ENCODE data around the gene DDRGK1.
A peak's percentile ranks its signal among the peaks of the same experiment; 100 is the strongest.

DDRGK1 gene

GRCh38 chr20:3172933-3173609 lies 31.4 kb downstream of the DDRGK1 start, which contains the start of gene LZTS3:
LZTS3 (minus strand) TSS chr20:3173549; CDS start chr20:3167163, 6,386 bp downstream.
- TF ChIP-seq, protein P1, sequence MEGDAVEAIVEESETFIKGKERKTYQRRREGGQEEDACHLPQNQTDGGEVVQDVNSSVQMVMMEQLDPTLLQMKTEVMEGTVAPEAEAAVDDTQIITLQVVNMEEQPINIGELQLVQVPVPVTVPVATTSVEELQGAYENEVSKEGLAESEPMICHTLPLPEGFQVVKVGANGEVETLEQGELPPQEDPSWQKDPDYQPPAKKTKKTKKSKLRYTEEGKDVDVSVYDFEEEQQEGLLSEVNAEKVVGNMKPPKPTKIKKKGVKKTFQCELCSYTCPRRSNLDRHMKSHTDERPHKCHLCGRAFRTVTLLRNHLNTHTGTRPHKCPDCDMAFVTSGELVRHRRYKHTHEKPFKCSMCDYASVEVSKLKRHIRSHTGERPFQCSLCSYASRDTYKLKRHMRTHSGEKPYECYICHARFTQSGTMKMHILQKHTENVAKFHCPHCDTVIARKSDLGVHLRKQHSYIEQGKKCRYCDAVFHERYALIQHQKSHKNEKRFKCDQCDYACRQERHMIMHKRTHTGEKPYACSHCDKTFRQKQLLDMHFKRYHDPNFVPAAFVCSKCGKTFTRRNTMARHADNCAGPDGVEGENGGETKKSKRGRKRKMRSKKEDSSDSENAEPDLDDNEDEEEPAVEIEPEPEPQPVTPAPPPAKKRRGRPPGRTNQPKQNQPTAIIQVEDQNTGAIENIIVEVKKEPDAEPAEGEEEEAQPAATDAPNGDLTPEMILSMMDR (conservative IDR thresholded peaks at IDR 0.05; ENCODE audit: low read depth, low read length), result no peak
- peak; percentile 48 for DNase-seq (ENCODE audit: low read depth)
- peak within 1 kb of the TSS; percentile 82 for H3K4me3 ChIP-seq (ENCODE audit: low read depth, low read length)

- TF ChIP-seq, protein P1 (conservative IDR thresholded peaks at IDR 0.05; ENCODE audit: low read depth, low read length), result no peak
- peak overlapping the region; percentile 82 for H3K4me3 ChIP-seq (ENCODE audit: low read depth, low read length)
- no peak for DNase-seq (ENCODE audit: low read depth)
These were observed 32.2 kb downstream of the DDRGK1 start for GRCh38 chr20:3172126-3172932.

- no peak for DNase-seq (ENCODE audit: low read depth)
- TF ChIP-seq, protein P1 (conservative IDR thresholded peaks at IDR 0.05; ENCODE audit: low read depth, low read length), result no peak
- H3K4me3 ChIP-seq (ENCODE audit: low read depth, low read length), result no peak overlapping the region
These were observed 32.9 kb downstream of the DDRGK1 start for GRCh38 chr20:3171391-3172125.

DNA sequence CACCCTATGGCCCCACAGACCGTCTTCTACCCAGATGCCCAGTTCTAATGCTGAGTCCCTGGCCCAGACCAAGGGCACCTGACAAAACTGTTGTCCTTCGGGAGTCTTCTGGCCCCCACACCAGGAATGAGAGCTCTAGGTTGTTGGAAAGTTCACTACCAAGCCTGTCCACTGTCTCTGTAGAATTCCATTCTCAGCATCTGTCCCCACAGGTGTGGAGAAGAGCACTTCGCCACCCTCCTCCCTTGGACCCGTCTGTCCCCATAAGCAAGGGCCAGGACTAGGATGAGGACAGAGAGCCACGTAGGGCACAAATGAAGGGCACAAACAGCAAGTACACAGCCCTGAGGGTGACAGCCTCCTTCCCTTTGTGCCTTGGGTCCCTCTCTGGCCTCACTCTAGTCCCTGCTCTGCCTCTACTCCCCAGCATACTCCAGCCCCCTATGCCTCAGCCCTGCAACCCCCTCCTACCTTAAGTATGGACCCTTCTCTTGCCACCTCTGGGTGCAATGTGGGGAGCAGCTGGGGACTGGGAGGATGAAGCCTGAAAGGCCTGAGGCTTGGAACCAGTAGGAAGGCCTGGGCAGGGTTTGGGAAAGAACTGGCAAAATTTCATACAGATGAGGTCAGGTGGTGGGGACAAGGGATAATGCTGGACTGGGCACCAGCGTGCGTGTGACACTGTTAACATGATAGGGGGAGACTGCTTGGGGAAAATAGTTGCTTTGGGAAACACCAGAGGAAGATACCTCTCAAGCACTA lies 35.5 kb downstream of the DDRGK1 start:
- TF ChIP-seq, protein P1 (conservative IDR thresholded peaks at IDR 0.05; ENCODE audit: low read depth, low read length), result no peak
- H3K4me3 ChIP-seq (ENCODE audit: low read depth, low read length), result no peak overlapping the region
- no peak for DNase-seq (ENCODE audit: low read depth)

DNA sequence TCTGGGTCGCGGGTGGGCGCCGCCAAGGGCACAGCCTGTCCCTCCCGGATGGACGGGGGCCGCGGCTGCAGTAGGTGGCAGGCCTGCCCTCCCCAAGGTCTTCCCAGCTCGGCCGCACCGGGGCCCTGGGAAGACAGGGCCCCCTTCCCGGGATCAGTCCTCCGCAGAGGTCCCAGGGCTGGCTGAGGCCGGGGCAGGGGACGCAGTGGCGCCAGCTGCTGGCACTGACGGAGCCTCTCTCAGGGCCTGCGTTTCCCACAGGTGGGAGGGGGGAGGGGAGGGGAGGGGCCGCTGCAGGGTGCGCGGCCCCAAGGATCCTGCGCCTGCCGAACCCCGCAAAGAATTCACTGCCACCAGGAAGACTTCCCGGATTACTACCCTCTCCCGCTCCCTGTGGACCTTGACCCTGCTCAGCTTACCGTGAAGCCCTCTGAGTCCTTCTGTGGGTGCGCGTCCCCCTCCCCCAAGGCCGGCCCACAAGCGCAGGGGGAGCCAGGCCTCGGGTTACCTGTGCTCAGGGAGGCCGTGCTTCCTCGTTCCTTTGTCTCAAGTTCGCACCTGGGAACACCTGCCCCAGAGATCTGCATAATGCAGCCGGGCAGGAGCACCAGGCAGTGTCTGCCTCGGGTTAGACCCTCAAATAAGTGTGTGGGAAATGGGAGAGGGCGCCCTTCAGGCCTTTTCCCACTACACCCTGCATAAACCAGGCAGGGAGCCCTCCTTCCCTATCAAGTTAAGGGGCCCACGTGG lies 36.2 kb downstream of the DDRGK1 start:
- TF ChIP-seq, protein P1 (conservative IDR thresholded peaks at IDR 0.05; ENCODE audit: low read depth, low read length), result no peak
- DNase-seq (ENCODE audit: low read depth), result no peak
- no peak overlapping the region for H3K4me3 ChIP-seq (ENCODE audit: low read depth, low read length)

DNA sequence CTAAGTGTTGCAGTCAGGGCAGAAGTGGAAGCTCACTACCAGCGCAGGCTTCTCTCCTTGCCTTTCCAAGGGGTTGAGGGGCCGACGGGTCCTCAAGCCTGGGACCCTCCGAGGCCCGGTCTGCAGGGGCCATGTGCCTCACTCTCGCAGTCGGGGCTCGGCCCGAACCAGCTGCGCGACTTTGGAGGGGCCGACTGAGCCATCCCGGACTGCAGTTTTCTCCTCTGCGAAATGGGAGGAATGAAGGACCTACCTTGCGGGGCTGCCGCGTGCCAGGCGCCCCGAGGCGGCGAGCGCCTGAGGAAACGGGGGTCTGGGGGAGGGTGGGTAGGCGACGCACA lies 36.8 kb downstream of the DDRGK1 start:
- TF ChIP-seq, protein P1 (conservative IDR thresholded peaks at IDR 0.05; ENCODE audit: low read depth, low read length), result no peak

More for the DNA sequence above, 36.8 kb downstream of the DDRGK1 start:
- no peak for DNase-seq (ENCODE audit: low read depth)
- H3K4me3 ChIP-seq (ENCODE audit: low read depth, low read length), result no peak overlapping the region
